CD4-positive, alpha-beta T cell treated with Interleukin-4 for 1 hour (primary cell): ENCODE data around the gene SGMS1.
A peak's percentile ranks its signal among the peaks of the same experiment; 100 is the strongest.
"Not testable (repeated sequence)": the region's sequence is repeated elsewhere in the genome, so short reads cannot be mapped to it uniquely, and the experiment has no call there.

Source experiments
- DNase-seq, 2 donors: peaks; one replicate each; pipeline ENCODE4 v3.0.0-alpha.2; 2020 to 2022

Gene SGMS1

GRCh38 chr10:50456719-50457118 lies 167.0 kb downstream of the SGMS1 start:
- DNase-seq = no peak

DNA sequence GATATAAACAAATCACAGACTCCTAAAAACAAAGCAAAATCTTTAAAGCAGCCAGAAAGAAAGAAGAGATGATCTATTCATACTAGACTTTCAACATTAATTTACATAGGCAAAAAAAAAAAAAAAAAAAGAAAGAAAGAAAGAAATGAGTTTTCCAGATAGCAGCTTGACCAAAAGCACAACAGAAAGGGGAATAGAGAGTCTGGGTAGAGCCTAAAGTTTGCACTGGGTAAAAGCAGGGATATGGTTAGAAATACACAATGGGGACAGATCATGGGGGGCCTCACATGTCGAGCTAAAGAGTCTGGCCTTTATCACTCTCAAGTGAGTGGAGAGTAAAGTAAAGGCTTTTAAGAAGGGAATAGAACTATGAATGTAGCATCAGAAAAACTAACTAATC lies 169.8 kb downstream of the SGMS1 start:
- DNase-seq = no peak

GRCh38 chr10:50452603-50453002 lies 171.2 kb downstream of the SGMS1 start:
- DNase-seq = no peak

DNA sequence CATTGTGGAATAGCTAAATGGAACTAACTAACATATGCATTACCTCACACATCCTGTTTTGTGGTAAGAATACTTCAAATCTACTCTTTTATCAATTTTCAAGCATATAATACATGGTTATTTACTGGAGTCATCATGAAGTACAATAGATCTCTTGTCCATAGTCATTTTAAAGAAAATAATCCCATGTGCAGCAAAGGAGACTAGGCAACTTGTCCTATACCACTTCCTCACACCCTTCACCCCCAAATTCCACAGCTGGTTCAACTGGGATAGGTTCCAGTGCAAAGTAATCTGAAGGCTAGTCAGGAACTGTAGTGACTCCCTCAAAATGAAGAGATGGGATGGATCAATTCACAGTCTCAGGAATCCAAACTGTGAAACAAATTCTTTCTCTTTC lies 176.1 kb downstream of the SGMS1 start:
- no peak for DNase-seq

GRCh38 chr10:50445777-50446176 lies 178.0 kb downstream of the SGMS1 start:
- DNase-seq = not testable (repeated sequence)

DNA sequence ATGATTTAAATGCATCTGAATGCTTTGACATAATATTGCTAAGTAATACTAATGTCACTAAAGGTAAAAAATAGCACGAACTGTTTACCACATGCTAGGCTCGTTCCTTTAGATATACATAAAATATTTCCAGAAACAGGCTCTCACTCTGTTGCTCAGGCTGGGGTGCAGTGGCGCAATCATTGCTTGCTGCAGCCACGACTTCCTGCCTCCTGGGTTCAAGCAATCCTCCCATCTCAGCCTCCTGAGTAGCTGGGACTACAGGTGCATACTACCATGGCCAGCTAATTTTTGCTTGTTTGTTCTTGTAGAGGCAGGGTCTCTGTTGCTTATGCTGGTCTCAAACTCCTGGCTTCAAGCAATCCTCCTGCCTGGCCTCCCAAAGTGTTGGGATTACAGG lies 183.3 kb downstream of the SGMS1 start:
- DNase-seq = no peak

- DNase-seq = no peak
Observed at GRCh38 chr10:50439806-50440205, 183.9 kb downstream of the SGMS1 start.

DNA sequence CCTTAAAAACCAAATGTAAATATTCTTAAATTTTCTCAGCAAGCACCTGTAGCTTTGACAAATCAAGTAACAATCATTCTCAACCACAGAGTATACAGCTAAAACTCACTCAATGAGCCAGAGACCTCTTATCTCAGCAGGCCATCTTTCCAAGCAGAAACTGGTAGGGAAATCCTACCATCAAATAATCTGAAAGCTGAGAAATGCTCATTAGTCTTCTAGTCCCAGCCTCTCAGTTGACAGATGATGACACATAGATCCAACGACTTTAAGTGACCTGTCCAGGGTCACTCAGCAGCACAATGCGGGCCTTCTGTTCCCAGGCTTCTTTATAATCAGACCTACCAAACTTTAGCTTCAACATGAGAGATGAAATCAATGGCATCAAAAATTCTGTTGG lies 184.6 kb downstream of the SGMS1 start:
- DNase-seq = no peak

GRCh38 chr10:50438049-50438936 lies 185.5 kb downstream of the SGMS1 start:
- DNase-seq = no peak

DNA sequence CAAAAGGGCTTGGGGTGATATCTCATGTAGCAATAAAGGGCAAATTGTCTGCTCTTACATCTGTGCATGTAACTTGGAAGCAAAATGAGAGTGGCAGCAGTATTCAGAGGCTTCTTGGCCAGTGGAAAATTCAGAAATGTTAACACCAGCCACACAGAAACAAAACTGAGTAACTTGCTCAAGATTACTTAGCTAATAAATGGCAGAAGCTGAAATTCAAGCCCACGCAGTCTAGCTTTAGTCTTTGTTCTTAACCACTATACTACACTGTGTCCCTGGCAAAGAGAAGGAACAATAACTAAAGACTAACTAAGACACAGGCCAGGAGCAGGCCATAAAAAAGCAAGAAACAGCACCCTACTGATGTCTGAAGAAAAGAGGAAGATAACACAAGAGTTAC lies 186.5 kb downstream of the SGMS1 start:
- DNase-seq = no peak

DNA sequence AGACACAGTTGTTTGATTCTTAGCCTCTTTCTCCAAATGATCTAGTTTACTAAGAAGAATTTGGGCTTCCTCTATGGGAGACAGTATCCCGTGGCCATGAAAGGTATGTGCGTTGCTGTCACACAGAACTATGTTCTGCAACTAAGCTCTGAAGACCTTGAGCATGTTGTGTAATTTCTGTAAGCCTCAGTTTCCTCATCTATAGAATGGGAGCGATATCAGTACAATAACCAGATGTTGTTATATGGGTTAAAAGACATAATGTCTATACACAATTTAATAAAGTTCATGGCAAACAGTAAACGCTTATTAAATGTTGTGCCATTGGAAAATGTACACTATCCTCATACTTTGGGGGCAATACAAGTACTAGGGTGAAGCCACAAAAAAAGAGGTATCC lies 187.0 kb downstream of the SGMS1 start:
- no peak for DNase-seq

DNA sequence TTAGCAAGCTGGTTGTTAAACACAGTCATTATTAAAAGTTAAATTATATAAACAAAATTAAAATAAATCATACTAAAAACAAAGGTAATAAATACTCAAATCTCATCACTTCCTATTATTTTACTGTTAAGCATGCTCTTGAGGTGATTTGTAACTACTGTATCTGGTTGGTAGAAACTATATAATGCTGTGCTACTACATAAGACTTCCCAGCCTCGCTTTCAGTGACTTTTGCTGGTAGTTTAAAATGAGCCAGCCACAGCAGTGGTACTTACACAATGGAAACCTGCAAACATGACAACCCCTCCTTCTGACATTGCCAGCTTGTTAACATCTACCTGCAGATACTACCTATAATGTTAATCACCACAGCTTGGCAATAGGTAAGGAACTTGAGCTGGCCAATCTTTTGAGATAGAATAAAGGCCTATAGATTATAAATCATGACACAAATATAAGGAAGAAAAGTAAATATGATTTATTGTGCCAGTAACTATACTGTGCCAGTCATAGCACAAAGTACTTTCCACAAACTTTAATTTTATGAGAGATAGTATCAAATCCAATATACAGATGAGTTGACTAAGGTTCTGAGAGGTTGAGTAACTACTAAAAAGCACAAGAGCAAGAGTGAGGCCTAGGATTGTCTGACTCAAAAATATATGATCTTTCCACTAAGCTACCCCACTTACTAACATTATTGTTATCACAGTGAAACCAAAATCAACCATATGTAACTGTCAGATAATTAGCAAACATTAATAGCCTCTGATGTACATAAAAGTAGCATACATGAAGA lies 191.3 kb downstream of the SGMS1 start:
- DNase-seq = no peak

GRCh38 chr10:50431791-50432190 lies 192.0 kb downstream of the SGMS1 start:
- DNase-seq = peak in 1 of 2 donors; percentile 34

DNA sequence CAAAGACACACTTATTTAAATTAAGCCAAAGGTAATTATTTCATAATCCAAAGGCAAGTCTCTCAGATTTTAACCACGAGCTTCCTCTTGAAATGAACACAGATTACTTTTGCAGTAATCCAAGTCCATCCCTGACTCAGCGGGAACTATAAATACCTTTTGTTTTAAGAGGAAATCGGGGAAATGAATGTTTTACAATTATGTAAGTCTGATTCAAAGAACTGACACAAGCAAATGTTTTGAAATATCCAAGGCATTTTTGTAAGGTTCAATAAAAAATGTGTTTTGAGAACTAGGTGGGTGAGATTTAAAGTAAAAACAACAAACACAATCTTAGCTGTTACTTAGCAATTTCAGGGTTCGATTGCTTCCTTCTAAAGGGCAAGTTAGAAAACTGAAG lies 192.6 kb downstream of the SGMS1 start:
- no peak for DNase-seq

DNA sequence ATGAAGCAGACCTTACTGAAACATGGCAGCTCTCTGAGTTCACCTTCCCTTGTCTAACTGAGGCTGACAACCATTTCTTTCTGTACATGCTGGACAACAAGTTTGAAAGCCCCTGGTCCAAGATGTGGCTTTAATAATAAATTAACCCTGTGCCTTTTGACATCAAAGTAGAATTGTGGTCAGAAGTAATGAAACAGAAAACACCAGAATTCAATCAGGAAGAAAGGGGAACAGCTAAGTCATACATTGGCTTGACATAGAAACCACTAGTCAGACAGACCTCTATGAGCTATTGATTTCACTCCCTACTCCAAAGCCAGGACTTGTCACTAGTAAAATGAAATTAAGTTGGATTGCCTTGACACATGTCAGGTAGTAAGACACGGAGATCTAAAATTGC lies 197.3 kb downstream of the SGMS1 start:
- no peak for DNase-seq

- DNase-seq = not testable (repeated sequence)
Observed at GRCh38 chr10:50425215-50425614, 198.5 kb downstream of the SGMS1 start.

GRCh38 chr10:50423448-50423847 lies 200.3 kb downstream of the SGMS1 start:
- no peak for DNase-seq

DNA sequence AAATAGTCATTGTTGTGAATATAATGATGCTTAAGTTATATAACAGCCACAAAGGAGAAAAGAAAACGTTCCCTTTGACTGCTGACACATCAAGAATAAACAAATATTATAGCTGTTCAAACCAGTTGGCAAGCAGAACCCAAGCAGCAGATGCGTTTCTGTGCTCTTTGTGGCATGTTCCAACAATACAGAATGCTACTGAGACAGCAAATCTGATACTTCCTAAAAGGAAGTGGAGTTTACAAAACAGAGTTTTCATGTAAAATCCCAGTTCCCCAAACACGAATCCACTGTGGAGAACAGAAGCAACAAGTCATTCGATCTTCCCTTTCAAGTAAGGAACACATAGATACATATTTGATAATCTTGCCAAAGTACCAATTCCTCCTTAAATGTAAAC lies 201.5 kb downstream of the SGMS1 start:
- DNase-seq = no peak

DNA sequence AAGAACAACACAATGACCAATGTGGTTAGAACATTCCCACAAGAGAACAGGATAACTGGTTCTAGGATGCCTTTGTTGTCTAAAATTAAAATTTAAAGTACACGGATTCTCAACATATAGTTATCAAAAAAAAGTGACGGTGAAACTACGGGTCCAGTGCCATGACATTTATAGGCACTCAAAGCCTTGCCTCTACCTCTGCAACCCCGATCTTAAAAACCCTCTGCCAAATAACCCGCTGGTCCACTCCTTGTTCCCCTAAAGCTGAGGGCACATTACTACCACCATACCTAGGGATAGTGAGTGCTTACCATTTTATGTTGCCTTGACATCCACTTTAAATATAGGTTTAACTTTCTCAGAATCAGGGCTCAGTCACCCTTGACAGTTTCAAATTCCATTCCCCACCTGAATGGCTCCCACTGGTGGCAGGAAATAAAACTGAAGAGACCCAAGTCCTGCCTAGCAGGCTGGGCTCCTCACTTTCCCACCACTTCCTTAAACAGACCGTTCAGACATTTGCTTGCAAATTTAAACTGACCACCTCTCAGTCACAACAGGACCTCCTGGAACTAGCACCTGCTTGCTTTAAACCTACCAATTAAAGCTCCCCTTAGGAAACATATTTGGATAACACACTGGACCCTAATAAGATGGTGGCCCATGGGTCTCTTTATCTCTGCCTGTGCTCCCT lies 202.6 kb downstream of the SGMS1 start:
- peak; percentile 45 to 56 for DNase-seq

GRCh38 chr10:50420196-50420595 lies 203.6 kb downstream of the SGMS1 start:
- DNase-seq = no peak

DNA sequence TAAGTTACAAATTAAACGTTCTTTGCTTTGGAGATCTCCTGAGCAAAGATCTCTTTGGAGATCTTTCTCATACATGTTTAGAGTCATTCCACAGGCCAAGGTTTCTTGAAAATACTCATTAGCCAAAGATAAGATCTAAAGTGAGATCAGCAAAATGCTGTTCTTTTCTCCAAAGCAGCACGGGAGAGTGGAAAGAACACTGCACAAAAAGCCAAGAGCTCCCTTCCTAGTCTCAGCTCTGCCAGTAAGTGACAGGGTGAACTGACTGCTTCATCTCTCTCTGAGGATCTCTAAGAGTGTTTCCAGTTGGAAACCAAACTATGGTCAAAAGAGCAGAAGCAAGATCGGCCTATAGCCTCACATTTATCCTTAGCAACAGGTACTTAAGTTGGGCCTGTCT lies 204.0 kb downstream of the SGMS1 start:
- DNase-seq = no peak

- no peak for DNase-seq
Observed at GRCh38 chr10:50419091-50419490, 204.7 kb downstream of the SGMS1 start.
